GM12878 (cell line): Measurements from ENCODE around the gene DCTN2. TPM values are rescaled to one million over a fixed set of nuclear protein-coding genes. Genes with fewer than 3 reads are reported as not detected.

Source experiments
- ATAC-seq: fragments of 200-7000 bp; cut with Tn5 transposase; 3 replicates; pipeline ENCODE4 v1.9.1; 2020; ENCODE audit warnings: mild to moderate bottlenecking, moderate library complexity
- BruUV-seq: library from RNA; stranded (reverse); fragments of 400-500 nt; replicated peaks from 2 replicates; lab custom pipeline; 2021; lab: Mats Ljungman, UMichigan
- CTCF ChIA-PET: fragments of 300-600 bp; sonication (Branson Sonifier 250); formaldehyde crosslinking; extraction: SDS; loops from one replicate; lab custom pipeline; 2021; ENCODE audit warnings: inconsistent platforms; lab: Yijun Ruan, JAX
- POLR2A ChIA-PET: fragments of 350-600 bp; formaldehyde crosslinking; extraction: SDS; loops from one replicate; lab custom pipeline; 2021; ENCODE audit warnings: inconsistent platforms; lab: Charles Lee
- RAD21 ChIA-PET: fragments of 300-600 bp; sonication (Branson Sonifier 250); formaldehyde crosslinking; loops from one replicate; lab custom pipeline; 2023; ENCODE audit warnings: antibody characterized with exemption; ENCODE audit not compliant: unreplicated experiment; lab: Charles Lee
- SMC1A ChIA-PET: fragments of 300-600 bp; sonication (Branson Sonifier 250); formaldehyde crosslinking; loops from one replicate; lab custom pipeline; 2023; ENCODE audit not compliant: unreplicated experiment, uncharacterized antibody; lab: Charles Lee
- DNase-seq: peaks from one replicate; pipeline ENCODE4 v3.0.0-alpha.2; 2011; ENCODE audit warnings: low read depth, low spot score
- FAIRE-seq: peaks from 3 replicates; lab custom pipeline; 2011; peaks lifted over from hg19 to GRCh38; lab: Jason Lieb, UNC
- H2AFZ ChIP-seq: 2 replicates; pipeline ENCODE4 v1.6.0; 2011; ENCODE audit warnings: low read depth, low read length, control low read depth; ENCODE audit not compliant: control insufficient read depth
- H3K27ac ChIP-seq: 2 replicates; pipeline ENCODE4 v1.5.1; 2011; ENCODE audit warnings: control low read depth; ENCODE audit not compliant: control insufficient read depth, insufficient read depth
- H3K27me3 ChIP-seq, 2 experiments: replicated peaks in 1 of 2; 2 replicates each; pipeline versions ENCODE4 v1.6.0 to v1.6.1; 2011; ENCODE audit warnings: low read length in 1 of 2; ENCODE audit not compliant: control insufficient read depth in 2 of 2, insufficient read depth in 2 of 2
- H3K36me3 ChIP-seq, 2 experiments: 2 replicates each; pipeline ENCODE4 v1.5.1; 2011; ENCODE audit warnings: low read length in 1 of 2; ENCODE audit not compliant: control insufficient read depth in 2 of 2, insufficient read depth in 2 of 2
- H3K4me1 ChIP-seq: 2 replicates; pipeline ENCODE4 v1.6.1; 2011; ENCODE audit warnings: mild to moderate bottlenecking, low read length, moderate library complexity, mixed read lengths; ENCODE audit not compliant: control insufficient read depth, insufficient read depth
- H3K4me2 ChIP-seq: 2 replicates; pipeline ENCODE4 v1.6.0; 2011; ENCODE audit warnings: control low read depth; ENCODE audit not compliant: control insufficient read depth, insufficient read depth
- H3K4me3 ChIP-seq: fragments of 200-600 bp; sonication (generic); 2 replicates; pipeline ENCODE4 v1.5.1; 2016
- H3K79me2 ChIP-seq: 2 replicates; pipeline ENCODE4 v1.6.0; 2011; ENCODE audit warnings: low read length; ENCODE audit not compliant: control insufficient read depth, insufficient read depth
- H3K9ac ChIP-seq: 2 replicates; pipeline ENCODE4 v1.8.0; 2011; ENCODE audit warnings: low read length, control low read depth, mixed read lengths; ENCODE audit not compliant: control insufficient read depth, insufficient read depth
- H3K9me3 ChIP-seq: replicated peaks from 3 replicates; pipeline ENCODE4 v1.5.1; 2011; ENCODE audit warnings: mild to moderate bottlenecking, low read length; ENCODE audit not compliant: control insufficient read depth, insufficient read depth
- H4K20me1 ChIP-seq: 2 replicates; pipeline ENCODE4 v1.6.0; 2011; ENCODE audit not compliant: control insufficient read depth, insufficient read depth
- ATF2 ChIP-seq: IDR thresholded peaks from 2 replicates; pipeline ENCODE4 v1.6.1; 2012; ENCODE audit warnings: low read length, inconsistent platforms
- ELK1 ChIP-seq: IDR thresholded peaks from 2 replicates; pipeline ENCODE4 v1.6.1; 2012; ENCODE audit warnings: low read depth, low read length, improper control_type of control experiment
- EZH2 ChIP-seq: IDR thresholded peaks from 2 replicates; pipeline ENCODE4 v1.6.1; 2012; ENCODE audit warnings: low read depth, mild to moderate bottlenecking, control low read depth, inconsistent platforms, low read length, borderline replicate concordance; ENCODE audit not compliant: control insufficient read depth
- KAT2A ChIP-seq: conservative IDR thresholded peaks from 2 replicates; pipeline ENCODE4 v1.6.1; 2011; ENCODE audit warnings: low read depth, low read length; ENCODE audit not compliant: control insufficient read depth
- MEF2B ChIP-seq: fragments of 450-650 bp; IDR thresholded peaks from 2 replicates; pipeline ENCODE4 v1.6.1; 2018; ENCODE audit warnings: mild to moderate bottlenecking, moderate library complexity; ENCODE audit not compliant: partially characterized antibody, poor library complexity, severe bottlenecking
- PAX5 ChIP-seq: IDR thresholded peaks from 2 replicates; pipeline ENCODE4 v1.6.1; 2011; ENCODE audit warnings: low read depth, low read length, borderline replicate concordance
- PRDM15 ChIP-seq: fragments of 450-650 bp; formaldehyde crosslinking; IDR thresholded peaks from 2 replicates; pipeline ENCODE4 v1.4.0; 2020; ENCODE audit warnings: mild to moderate bottlenecking, moderate library complexity
- SIX5 ChIP-seq: IDR thresholded peaks from 2 replicates; pipeline ENCODE4 v1.6.1; 2011; ENCODE audit warnings: mild to moderate bottlenecking, low read depth, low read length, moderate library complexity; ENCODE audit not compliant: severe bottlenecking
- SKIL ChIP-seq: fragments of 450-650 bp; IDR thresholded peaks from 2 replicates; pipeline ENCODE4 v1.6.1; 2017; ENCODE audit warnings: mild to moderate bottlenecking, low read depth, inconsistent platforms; ENCODE audit not compliant: poor library complexity, severe bottlenecking
- SREBF1 ChIP-seq: IDR thresholded peaks from 2 replicates; pipeline ENCODE4 v1.6.1; 2012; ENCODE audit warnings: mild to moderate bottlenecking, low read length
- SRF ChIP-seq, 2 experiments: IDR thresholded peaks; 2 replicates each; pipeline ENCODE4 v1.6.1; 2011; ENCODE audit warnings: low read depth in 2 of 2, low read length in 2 of 2, mild to moderate bottlenecking in 1 of 2, moderate library complexity in 1 of 2
- TARDBP ChIP-seq: IDR thresholded peaks from 2 replicates; pipeline ENCODE4 v1.6.1; 2016; ENCODE audit warnings: borderline replicate concordance
- ZNF274 ChIP-seq: IDR thresholded peaks from one replicate; pipeline ENCODE4 v1.8.0; 2011; ENCODE audit not compliant: insufficient read length, insufficient read depth
- WGBS: methylation state at CpG from one replicate; pipeline ENCODE4 v1.1.6; 2016; ENCODE audit warnings: low lambda C conversion rate; ENCODE audit not compliant: insufficient replicate concordance, insufficient coverage; ENCODE audit errors: missing lambda C conversion rate; 5-methylcytosine and 5-hydroxymethylcytosine counted together
- in situ Hi-C: fragments of 300-500 bp; cut with MboI; formaldehyde crosslinking; loops from 9 replicates; pipeline ENCODE4 v1.14.3; 2018; ENCODE audit warnings: mixed read lengths
- intact Hi-C: fragments of 100-400 bp; cut with micrococcal nuclease; formaldehyde crosslinking; loops from one replicate; pipeline ENCODE4 v1.14.2; 2022; ENCODE audit not compliant: unreplicated experiment
- polyA plus RNA-seq, 11 experiments: library from polyadenylated mRNA; depleted of rRNA in 4 of 11; unstranded in 6 of 11; stranded (reverse) in 5 of 11; fragments of >200 nt; fragmentation: Nextera tagmentation in 4 of 11; fragmentation: Illumina TruSeq in 1 of 11; extraction: Ambion mirVana in 4 of 11; extraction: Trizol in 1 of 11; gene quantifications; 1 replicate in 1 of 11; 2 replicates in 10 of 11; pipeline versions ENCODE4 v1.2.1 to v1.2.3, GENCODE V29; 2011 to 2016; ENCODE audit warnings: inconsistent platforms in 2 of 11, missing spikeins in 2 of 11, low read depth in 1 of 11
- total RNA-seq, 4 experiments: library from RNA; depleted of rRNA in 3 of 4; stranded (reverse); fragments of >200 nt in 3 of 4; fragmentation: Illumina TruSeq in 1 of 4; extraction: Trizol in 1 of 4; gene quantifications; 2 replicates each; pipeline versions ENCODE4 v1.2.1 to v1.2.3, GENCODE V29; 2013 to 2021

DCTN2 gene
- total and polyA plus RNA-seq, 10 of the 15 experiments (the other 5 are each of a cell fraction or from before 2014, with no cell fraction given): 32.3 to 171 (median 100) TPM

- POLR2A ChIA-PET: interaction anchor here (1.0 to 1.3 kb wide), 4 partner anchors 12 to 71 kb away, joined by 3 to 5 read pairs (median 4); no protein-coding TSS in a partner anchor
- no peak for FAIRE-seq
- TF ChIP-seq SKIL: no peak
- TF ChIP-seq SIX5: peak; percentile 86
- peak; percentile 98 for TF ChIP-seq ATF2
- TF ChIP-seq SREBF1: 0 out of 2 replicates have a peak, but pooled peaks have one; percentile 16
- peak; percentile 67; the same call in 1 of the 2 replicates for TF ChIP-seq TARDBP
- TF ChIP-seq SRF (IDR thresholded peaks at IDR 0.05; ENCODE audit: low read depth in 2 of 2, low read length in 2 of 2): peak in 1 of 2 experiments; percentile 57; a peak in 1 of 4 replicates
- no peak for TF ChIP-seq ZNF274
- no peak for TF ChIP-seq EZH2
- no peak for TF ChIP-seq MEF2B
- TF ChIP-seq PAX5: no peak
- TF ChIP-seq ELK1: no peak
- TF ChIP-seq KAT2A: no peak
- TF ChIP-seq PRDM15 (CRISPR knock-in tag): no peak
Measured at GRCh38 chr12:57547288-57548012, 458 bp upstream of the DCTN2 start.

More at GRCh38 chr12:57547288-57548012, 458 bp upstream of the DCTN2 start:
- Histone ChIP-seq H3K79me2 (peaks cover 19% of the 10 kb centered on the region), H3K4me1 (peaks cover 9% of the 10 kb centered on the region; the same call in 1 of the 2 replicates), H3K36me3 (no peaks in the 10 kb centered on the region), H2AFZ (peak overlapping the region; percentile 25), H3K4me2 (peak overlapping the region; percentile 2; the same call in 1 of the 2 replicates), H3K27ac (no peak overlapping the region), H4K20me1 (no peaks in the 10 kb centered on the region), H3K9ac (no peak overlapping the region), H3K4me3 (no peak overlapping the region), H3K9me3 (no peaks in the 10 kb centered on the region), H3K27me3 (no peaks in the 10 kb centered on the region; a peak in 2 of 4 replicates)
- WGBS: 11% methylated on average over 9 of the region's 9 CpGs
- DNase-seq (no peak), ATAC-seq (no peak)
- SMC1A ChIA-PET: interaction anchor here (1.1 to 1.9 kb wide), 4 partner anchors 9 to 318 kb away, joined by 3 to 6 read pairs (median 4); partner anchors contain the start of genes GLI1 and SHMT2
- CTCF ChIA-PET: interaction anchor here (0.7 to 1.8 kb wide), 7 partner anchors 34 to 95 kb away, joined by 3 to 8 read pairs (median 4); no protein-coding TSS in a partner anchor
- RAD21 ChIA-PET: interaction anchor here (1.2 to 1.8 kb wide), 5 partner anchors 10 to 89 kb away, joined by 3 to 11 read pairs (median 4); partner anchors contain the start of gene ARHGAP9
- intact Hi-C loops: loop anchor here (2.0 kb wide), 1 partner anchor 25 kb away; the partner anchor contains the start of gene MBD6
- in situ Hi-C loops: no loop called here
- BruUV-seq: no TSS peak
